NB4 (cell line): ENCODE measurements around the gene RBM20.

ENCODE experiments used
- DNase-seq: peaks from one replicate; pipeline ENCODE4 v3.0.0; 2010; ENCODE audit warnings: low read depth
- H3K4me3 ChIP-seq: one replicate; pipeline ENCODE4 v1.5.1; 2011; ENCODE audit warnings: mild to moderate bottlenecking, low read depth, low read length, moderate library complexity
- CTCF ChIP-seq: IDR thresholded peaks from one replicate; pipeline ENCODE4 v1.5.1; 2012; ENCODE audit warnings: low read depth, low read length
- MAX ChIP-seq: IDR thresholded peaks from 2 replicates; pipeline ENCODE4 v1.6.1; 2011; ENCODE audit warnings: low read depth, low read length
- MYC ChIP-seq: IDR thresholded peaks from 2 replicates; pipeline ENCODE4 v1.6.1; 2011; ENCODE audit warnings: low read depth, low read length
- POLR2A ChIP-seq: IDR thresholded peaks from 2 replicates; pipeline ENCODE4 v1.6.1; 2011; ENCODE audit warnings: mild to moderate bottlenecking; ENCODE audit not compliant: insufficient read length; ENCODE audit errors: extremely low read depth

The RBM20 gene

GRCh38 chr10:110778211-110778610, 134.1 kb downstream of the RBM20 start:
- H3K4me3 ChIP-seq: no peak overlapping the region
- TF ChIP-seq MAX: no peak
- no peak for TF ChIP-seq MYC
- no peak for TF ChIP-seq CTCF
- TF ChIP-seq POLR2A: no peak
- DNase-seq: no peak

- no peak for DNase-seq
- H3K4me3 ChIP-seq: no peak overlapping the region
- TF ChIP-seq MAX: no peak
- TF ChIP-seq POLR2A: no peak
- no peak for TF ChIP-seq MYC
- TF ChIP-seq CTCF: no peak
These were observed 135.4 kb downstream of the RBM20 start for GRCh38 chr10:110779489-110779888.

GRCh38 chr10:110780704-110781103, 136.6 kb downstream of the RBM20 start:
- no peak overlapping the region for H3K4me3 ChIP-seq
- TF ChIP-seq MAX (no peak), MYC (no peak), POLR2A (no peak)
- no peak for DNase-seq

DNA sequence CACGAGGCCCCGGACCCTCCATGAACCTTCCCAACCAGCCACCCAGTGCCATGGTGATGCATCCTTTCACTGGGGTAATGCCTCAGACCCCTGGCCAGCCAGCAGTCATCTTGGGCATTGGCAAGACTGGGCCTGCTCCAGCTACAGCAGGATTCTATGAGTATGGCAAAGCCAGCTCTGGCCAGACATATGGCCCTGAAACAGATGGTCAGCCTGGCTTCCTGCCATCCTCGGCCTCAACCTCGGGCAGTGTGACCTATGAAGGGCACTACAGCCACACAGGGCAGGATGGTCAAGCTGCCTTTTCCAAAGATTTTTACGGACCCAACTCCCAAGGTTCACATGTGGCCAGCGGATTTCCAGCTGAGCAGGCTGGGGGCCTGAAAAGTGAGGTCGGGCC, 137.0 kb downstream of the RBM20 start:
- TF ChIP-seq MYC: no peak
- no peak for TF ChIP-seq CTCF
- no peak for TF ChIP-seq MAX
- TF ChIP-seq POLR2A: no peak
- no peak for DNase-seq
- no peak overlapping the region for H3K4me3 ChIP-seq

- TF ChIP-seq CTCF (no peak), MAX (no peak), POLR2A (no peak), MYC (no peak)
- H3K4me3 ChIP-seq: no peak overlapping the region
- no peak for DNase-seq
These were observed 138.5 kb downstream of the RBM20 start for GRCh38 chr10:110782616-110783015.

GRCh38 chr10:110783509-110784107, 139.5 kb downstream of the RBM20 start:
- no peak for TF ChIP-seq MYC
- no peak for TF ChIP-seq MAX
- no peak for TF ChIP-seq CTCF
- no peak for TF ChIP-seq POLR2A
- peak; percentile 36 for DNase-seq
- H3K4me3 ChIP-seq: no peak overlapping the region
